ENCODE measurements around the gene RNF223.

DNA sequence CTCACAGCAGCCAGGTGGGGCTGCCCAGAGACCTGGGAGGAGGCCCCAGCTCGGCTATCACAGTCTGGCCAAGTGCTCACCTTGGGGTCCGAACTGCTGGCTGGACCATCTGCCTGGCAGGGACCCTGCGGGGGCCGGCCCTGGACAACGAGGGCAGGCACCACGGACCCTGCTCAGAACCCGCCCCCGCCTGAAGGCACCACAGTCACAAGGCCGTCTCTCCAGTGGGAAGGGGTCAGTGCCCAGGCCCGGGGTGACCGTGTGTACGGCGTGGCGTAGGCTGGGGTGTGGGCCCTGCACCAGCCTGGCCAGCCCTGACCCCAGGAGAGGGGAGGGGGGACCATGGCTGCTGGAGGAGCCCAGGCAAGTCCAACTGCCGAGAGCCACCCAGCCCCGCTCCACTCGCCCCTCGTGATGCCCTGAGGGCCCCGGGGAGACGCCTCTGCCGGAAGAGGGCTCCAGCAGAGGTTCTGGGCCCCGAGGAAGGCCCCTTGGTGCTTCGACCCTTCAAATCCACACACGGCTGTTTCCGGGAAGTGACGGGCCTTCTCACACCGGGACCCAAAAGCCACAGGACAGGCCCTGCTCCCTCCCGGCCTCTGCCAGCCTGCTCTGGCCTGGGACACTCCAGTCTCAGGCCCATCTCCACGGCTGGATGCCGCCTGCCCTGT, 11.2 kb upstream of the RNF223 start:
- TF ChIP-seq, protein P1, sequence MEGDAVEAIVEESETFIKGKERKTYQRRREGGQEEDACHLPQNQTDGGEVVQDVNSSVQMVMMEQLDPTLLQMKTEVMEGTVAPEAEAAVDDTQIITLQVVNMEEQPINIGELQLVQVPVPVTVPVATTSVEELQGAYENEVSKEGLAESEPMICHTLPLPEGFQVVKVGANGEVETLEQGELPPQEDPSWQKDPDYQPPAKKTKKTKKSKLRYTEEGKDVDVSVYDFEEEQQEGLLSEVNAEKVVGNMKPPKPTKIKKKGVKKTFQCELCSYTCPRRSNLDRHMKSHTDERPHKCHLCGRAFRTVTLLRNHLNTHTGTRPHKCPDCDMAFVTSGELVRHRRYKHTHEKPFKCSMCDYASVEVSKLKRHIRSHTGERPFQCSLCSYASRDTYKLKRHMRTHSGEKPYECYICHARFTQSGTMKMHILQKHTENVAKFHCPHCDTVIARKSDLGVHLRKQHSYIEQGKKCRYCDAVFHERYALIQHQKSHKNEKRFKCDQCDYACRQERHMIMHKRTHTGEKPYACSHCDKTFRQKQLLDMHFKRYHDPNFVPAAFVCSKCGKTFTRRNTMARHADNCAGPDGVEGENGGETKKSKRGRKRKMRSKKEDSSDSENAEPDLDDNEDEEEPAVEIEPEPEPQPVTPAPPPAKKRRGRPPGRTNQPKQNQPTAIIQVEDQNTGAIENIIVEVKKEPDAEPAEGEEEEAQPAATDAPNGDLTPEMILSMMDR (IDR thresholded peaks at IDR 0.05): no peak
- TF ChIP-seq EZH2phosphoT487 (IDR thresholded peaks at IDR 0.05): no peak
- no peak for TF ChIP-seq EZH2 (IDR thresholded peaks at IDR 0.05)

All from neural progenitor cell (in vitro differentiated cells).